ENCODE results near the gene TBC1D3I. TPM values are rescaled to one million over a fixed set of nuclear protein-coding genes. Genes with fewer than 3 reads are reported as not detected.
"Not testable (repeated sequence)": the region's sequence is repeated elsewhere in the genome, so short reads cannot be mapped to it uniquely, and the experiment has no call there.

Gene TBC1D3I
- total and polyA plus RNA-seq, 2 of the 13 experiments (the other 11 are each of a cell fraction or from before 2014, with no cell fraction given): 0.15 to 0.53 TPM

GRCh38 chr17:36210439-36211211 lies 53.7 kb downstream of the TBC1D3I start, which contains the start of gene CCL4L2:
Gene CCL4L2 (plus strand): TSS chr17:36211063.
- H4K20me1 ChIP-seq (ENCODE audit: insufficient read depth, low read length); H3K36me3 ChIP-seq (replicated peaks in 1 of 2; ENCODE audit: control insufficient read depth in 1 of 2, insufficient read depth in 2 of 2, low read length in 2 of 2); CTCF ChIA-PET (ENCODE audit: low intra/inter-chr PET ratio, low total read pairs); FAIRE-seq; BruUV-seq (replicated peaks); H3K79me2 ChIP-seq (ENCODE audit: insufficient read depth, low read length); H2AFZ ChIP-seq (ENCODE audit: low read length); in situ Hi-C loops (cut with HindIII; ENCODE audit: extremely low pct_ligation_motif_present, low pct_unique_long_range_greater_than_20kb); H3K4me1 ChIP-seq (ENCODE audit: insufficient read depth, low read length); H3K4me2 ChIP-seq (ENCODE audit: low read depth, low read length); ATAC-seq; H3K9me3 ChIP-seq (ENCODE audit: low read length); H3K4me3 ChIP-seq (replicated peaks in 1 of 3; ENCODE audit: insufficient read depth in 1 of 3, low read depth in 2 of 3, low read length in 3 of 3); POLR2A ChIA-PET; DNase-seq (ENCODE audit: low spot score); H3K9ac ChIP-seq (ENCODE audit: insufficient read depth, low read depth, low read length); H3K27ac ChIP-seq (ENCODE audit: extremely low read length, insufficient read depth, low read length); intact Hi-C loops (cut with micrococcal nuclease; ENCODE audit: unreplicated experiment); TF ChIP-seq CREB1, ATF7 (CRISPR knock-in tag; IDR thresholded peaks at IDR 0.05): not testable (repeated sequence)
- WGBS (ENCODE audit: low lambda C conversion rate): 14% methylated on average over 7 of the region's 7 CpGs
- H3K27me3 ChIP-seq (ENCODE audit: control insufficient read depth in 1 of 2, insufficient read depth in 2 of 2, low read length in 2 of 2): peaks cover 2 to 18% of the 10 kb centered on the region in 2 experiments; a peak in 4 of 5 replicates
- peak; percentile 17; the same call in 1 of the 2 replicates for TF ChIP-seq CREB1 (IDR thresholded peaks at IDR 0.05)
- TF ChIP-seq ATF7 (IDR thresholded peaks at IDR 0.05): peak; percentile 87

GRCh38 chr17:36209575-36209974 lies 54.8 kb downstream of the TBC1D3I start:
- Histone ChIP-seq H3K9me3 (ENCODE audit: low read length) (no peaks in the 10 kb centered on the region), H2AFZ (ENCODE audit: low read length) (no peak overlapping the region), H3K9ac (ENCODE audit: insufficient read depth, low read depth, low read length) (no peak overlapping the region), H3K27ac (ENCODE audit: extremely low read length, insufficient read depth, low read length) (no peak overlapping the region), H4K20me1 (ENCODE audit: insufficient read depth, low read length) (no peaks in the 10 kb centered on the region), H3K27me3 (ENCODE audit: control insufficient read depth in 1 of 2, insufficient read depth in 2 of 2, low read length in 2 of 2) (peaks cover 0 to 18% of the 10 kb centered on the region in 2 experiments; a peak in 3 of 5 replicates), H3K36me3 (replicated peaks in 1 of 2; ENCODE audit: control insufficient read depth in 1 of 2, insufficient read depth in 2 of 2, low read length in 2 of 2) (no peaks in the 10 kb centered on the region), H3K4me3 (replicated peaks in 1 of 3; ENCODE audit: insufficient read depth in 1 of 3, low read depth in 2 of 3, low read length in 3 of 3) (no peak overlapping the region), H3K79me2 (ENCODE audit: insufficient read depth, low read length) (no peaks in the 10 kb centered on the region), H3K4me1 (ENCODE audit: insufficient read depth, low read length) (no peaks in the 10 kb centered on the region), H3K4me2 (ENCODE audit: low read depth, low read length) (no peak overlapping the region)
- POLR2A ChIA-PET: no interaction called here
- CTCF ChIA-PET (ENCODE audit: low intra/inter-chr PET ratio, low total read pairs): no interaction called here
- no peak for TF ChIP-seq ZZZ3 (CRISPR knock-in tag; IDR thresholded peaks at IDR 0.05; ENCODE audit: borderline replicate concordance)
- no peak for TF ChIP-seq ZNF230 (CRISPR knock-in tag; IDR thresholded peaks at IDR 0.05)
- no peak for TF ChIP-seq PTBP1 (IDR thresholded peaks at IDR 0.05; ENCODE audit: low read depth, low read length, poor library complexity, severe bottlenecking)
- no peak for TF ChIP-seq ZNF557 (CRISPR knock-in tag; IDR thresholded peaks at IDR 0.05)
- TF ChIP-seq ZBTB37 (CRISPR knock-in tag; IDR thresholded peaks at IDR 0.05): no peak
- no peak for TF ChIP-seq ZNF800 (CRISPR knock-in tag; IDR thresholded peaks at IDR 0.05)
- intact Hi-C loops (cut with micrococcal nuclease; ENCODE audit: unreplicated experiment) (no loop called here), in situ Hi-C loops (cut with HindIII; ENCODE audit: extremely low pct_ligation_motif_present, low pct_unique_long_range_greater_than_20kb) (no loop called here)
- no peak for DNase-seq (ENCODE audit: low spot score)
- BruUV-seq (replicated peaks): no TSS peak
- FAIRE-seq: no peak
- no peak for ATAC-seq
